ENCODE results near the gene TRAPPC4. TPM values are rescaled to one million over a fixed set of nuclear protein-coding genes. Genes with fewer than 3 reads are reported as not detected.
"Not testable (repeated sequence)": the region's sequence is repeated elsewhere in the genome, so short reads cannot be mapped to it uniquely, and the experiment has no call there.

TRAPPC4 gene
- total RNA-seq, 1 donor from 2014 or later: 41.0 TPM

DNA sequence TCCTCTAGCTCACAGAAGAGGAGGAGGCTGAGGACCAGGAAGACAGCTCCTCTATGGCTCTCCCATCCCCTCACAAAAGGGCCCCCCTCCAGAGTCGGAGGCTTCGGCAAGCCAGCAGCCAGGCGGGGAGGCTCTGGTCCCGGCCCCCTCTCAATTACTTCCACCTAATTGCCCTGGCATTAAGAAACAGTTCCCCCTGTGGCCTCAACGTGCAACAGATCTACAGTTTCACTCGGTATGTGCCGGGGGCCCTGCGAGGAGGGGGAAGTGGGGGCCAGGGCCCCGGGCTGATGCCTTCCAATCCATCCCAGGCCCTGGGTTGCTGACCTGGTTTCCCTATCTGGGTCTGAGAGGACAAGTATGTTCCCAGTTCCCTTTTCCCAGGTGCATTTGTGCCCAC is 39.1 kb upstream of the TRAPPC4 start:
- TF ChIP-seq CTCF (IDR thresholded peaks at IDR 0.05): no peak
- intact Hi-C loops (cut with DNase I): no loop called here
- H3K27me3 ChIP-seq: no peaks in the 10 kb centered on the region

GRCh38 chr11:118980191-118980881 is 38.2 kb upstream of the TRAPPC4 start:
- Histone ChIP-seq H3K27ac (no peak overlapping the region), H3K27me3 (no peaks in the 10 kb centered on the region), H3K36me3 (no peaks in the 10 kb centered on the region), H3K4me3 (no peak overlapping the region), H3K4me1 (no peaks in the 10 kb centered on the region), H3K9me3 (no peaks in the 10 kb centered on the region)
- no peak for TF ChIP-seq CTCF (IDR thresholded peaks at IDR 0.05)
- intact Hi-C loops (cut with DNase I): no loop called here
- no peak for DNase-seq (ENCODE audit: low spot score in 2 of 2)

More for the DNA sequence above, 39.1 kb upstream of the TRAPPC4 start:
- no peak for DNase-seq (ENCODE audit: low spot score in 2 of 2)
- H3K4me3 ChIP-seq: no peak overlapping the region
- H3K4me1 ChIP-seq: no peaks in the 10 kb centered on the region
- H3K36me3 ChIP-seq: no peaks in the 10 kb centered on the region
- no peaks in the 10 kb centered on the region for H3K9me3 ChIP-seq
- H3K27ac ChIP-seq: no peak overlapping the region

DNA sequence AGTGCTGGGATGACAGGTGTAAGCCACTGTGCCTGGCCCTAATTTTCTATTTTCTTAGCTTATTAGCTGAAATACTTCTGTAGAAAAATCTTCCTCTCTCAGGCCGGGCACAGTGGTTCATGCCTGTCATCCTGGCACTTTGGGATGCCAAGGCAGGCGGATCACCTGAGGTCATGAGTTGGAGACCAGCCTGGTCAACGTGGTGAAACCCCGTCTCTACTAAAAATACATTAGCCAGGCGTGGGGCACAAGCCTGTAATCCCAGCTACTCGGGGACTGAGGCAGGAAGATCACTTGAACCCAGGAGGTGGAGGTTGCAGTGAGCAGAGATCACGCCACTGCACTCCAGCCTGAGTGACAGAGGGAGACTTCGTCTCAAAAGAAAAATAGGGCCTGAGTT is 34.2 kb upstream of the TRAPPC4 start:
- intact Hi-C loops (cut with DNase I): not testable (repeated sequence)

DNA sequence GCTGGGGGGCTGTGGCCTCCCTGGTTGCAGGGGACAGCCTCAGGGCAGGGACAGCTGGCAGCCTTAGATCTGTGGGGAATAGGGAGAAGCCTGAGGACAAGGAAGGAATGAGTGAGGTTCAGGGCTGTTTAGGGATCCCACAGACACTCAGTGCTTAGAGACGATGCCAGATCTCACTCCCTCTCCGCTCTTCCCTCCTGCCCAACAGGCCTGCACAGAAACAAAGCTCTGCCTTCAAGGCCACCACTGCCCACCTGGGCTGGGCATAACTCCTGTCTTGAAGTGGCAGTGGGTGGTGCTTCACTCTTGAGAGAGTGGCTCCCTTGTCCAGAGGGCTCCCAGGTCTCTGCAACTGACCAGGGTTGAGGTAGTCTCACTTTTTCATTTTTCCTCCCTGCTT is 33.7 kb upstream of the TRAPPC4 start:
- Histone ChIP-seq H3K9me3 (no peaks in the 10 kb centered on the region), H3K4me3 (no peak overlapping the region), H3K27me3 (no peaks in the 10 kb centered on the region), H3K27ac (no peak overlapping the region), H3K36me3 (no peaks in the 10 kb centered on the region), H3K4me1 (no peaks in the 10 kb centered on the region)
- intact Hi-C loops (cut with DNase I): no loop called here
- no peak for TF ChIP-seq CTCF (IDR thresholded peaks at IDR 0.05)
- no peak for DNase-seq (ENCODE audit: low spot score in 2 of 2)

More for the DNA sequence above, 34.2 kb upstream of the TRAPPC4 start:
- H3K27me3 ChIP-seq; H3K36me3 ChIP-seq; DNase-seq (ENCODE audit: low spot score in 2 of 2); H3K4me1 ChIP-seq; H3K4me3 ChIP-seq; H3K9me3 ChIP-seq; H3K27ac ChIP-seq: not testable (repeated sequence)

DNA sequence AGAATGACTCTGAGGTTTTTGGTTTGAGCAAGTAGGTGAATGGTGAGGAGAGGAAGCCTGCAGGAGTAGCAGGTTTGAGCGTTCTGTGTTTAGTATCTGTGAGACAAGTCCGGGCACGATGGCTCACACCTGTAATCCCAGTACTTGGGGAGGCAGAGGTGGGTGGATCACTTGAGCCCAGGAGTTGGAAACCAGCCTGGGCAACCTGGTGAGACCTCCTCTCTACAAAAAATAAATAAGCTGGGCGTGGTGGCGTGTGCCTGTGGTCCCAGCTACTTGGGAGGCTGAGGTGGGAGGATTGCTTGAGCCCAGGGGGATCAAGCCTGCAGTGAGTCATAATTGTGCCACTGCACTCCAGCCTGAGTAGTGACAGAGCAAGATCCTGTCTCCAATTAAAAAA is 30.3 kb upstream of the TRAPPC4 start:
- intact Hi-C loops (cut with DNase I): no loop called here

GRCh38 chr11:118991486-118992038 is 27.0 kb upstream of the TRAPPC4 start:
- H3K27me3 ChIP-seq; H3K4me1 ChIP-seq; H3K4me3 ChIP-seq; H3K9me3 ChIP-seq; intact Hi-C loops (cut with DNase I); DNase-seq (ENCODE audit: low spot score in 2 of 2); H3K27ac ChIP-seq; H3K36me3 ChIP-seq: not testable (repeated sequence)

More for the DNA sequence above, 30.3 kb upstream of the TRAPPC4 start:
- Histone ChIP-seq H3K4me1 (no peaks in the 10 kb centered on the region), H3K27me3 (no peaks in the 10 kb centered on the region), H3K4me3 (no peak overlapping the region), H3K27ac (no peak overlapping the region), H3K9me3 (no peaks in the 10 kb centered on the region), H3K36me3 (no peaks in the 10 kb centered on the region)
- TF ChIP-seq CTCF (IDR thresholded peaks at IDR 0.05): no peak
- DNase-seq (ENCODE audit: low spot score in 2 of 2): no peak
